Activated CD4-positive, alpha-beta T cell treated with anti-CD3 and anti-CD28 coated beads for 4 hours (primary cell): ENCODE measurements around the gene ACTR6.
"Not testable (repeated sequence)": the region's sequence is repeated elsewhere in the genome, so short reads cannot be mapped to it uniquely, and the experiment has no call there.

Source experiments
- DNase-seq, 2 donors: peaks; one replicate each; pipeline ENCODE4 v3.0.0-alpha.2; 2020

ACTR6 gene

GRCh38 chr12:100200463-100201181 lies at the start of gene ACTR6:
Gene ACTR6, plus strand, starts transcription at chr12:100200815. Its CDS starts 37 bp downstream, at chr12:100200852.
- peak; percentile 94 to 98 for DNase-seq

GRCh38 chr12:100151769-100152168 lies 48.8 kb upstream of the ACTR6 start:
- no peak for DNase-seq

DNA sequence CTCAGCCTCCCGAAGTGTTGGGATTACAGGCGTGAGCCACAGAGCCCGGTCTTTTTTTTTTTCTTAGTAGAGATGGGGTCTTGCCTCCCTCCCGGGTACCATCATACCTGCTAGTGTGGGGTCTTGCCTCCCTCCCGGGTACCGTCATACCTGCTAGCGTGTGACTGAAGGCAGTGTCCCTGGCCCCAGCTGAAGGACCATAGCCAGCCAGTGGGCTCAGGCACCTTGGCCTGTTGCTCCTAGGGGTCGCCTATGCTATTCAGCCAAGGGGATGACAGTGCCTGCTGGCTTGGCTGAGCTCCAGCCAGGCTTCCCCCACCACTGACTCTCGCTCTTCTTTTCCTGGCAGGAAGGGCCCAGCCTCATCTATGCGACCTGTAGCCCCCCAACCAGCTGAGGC lies 47.5 kb upstream of the ACTR6 start:
- no peak for DNase-seq

DNA sequence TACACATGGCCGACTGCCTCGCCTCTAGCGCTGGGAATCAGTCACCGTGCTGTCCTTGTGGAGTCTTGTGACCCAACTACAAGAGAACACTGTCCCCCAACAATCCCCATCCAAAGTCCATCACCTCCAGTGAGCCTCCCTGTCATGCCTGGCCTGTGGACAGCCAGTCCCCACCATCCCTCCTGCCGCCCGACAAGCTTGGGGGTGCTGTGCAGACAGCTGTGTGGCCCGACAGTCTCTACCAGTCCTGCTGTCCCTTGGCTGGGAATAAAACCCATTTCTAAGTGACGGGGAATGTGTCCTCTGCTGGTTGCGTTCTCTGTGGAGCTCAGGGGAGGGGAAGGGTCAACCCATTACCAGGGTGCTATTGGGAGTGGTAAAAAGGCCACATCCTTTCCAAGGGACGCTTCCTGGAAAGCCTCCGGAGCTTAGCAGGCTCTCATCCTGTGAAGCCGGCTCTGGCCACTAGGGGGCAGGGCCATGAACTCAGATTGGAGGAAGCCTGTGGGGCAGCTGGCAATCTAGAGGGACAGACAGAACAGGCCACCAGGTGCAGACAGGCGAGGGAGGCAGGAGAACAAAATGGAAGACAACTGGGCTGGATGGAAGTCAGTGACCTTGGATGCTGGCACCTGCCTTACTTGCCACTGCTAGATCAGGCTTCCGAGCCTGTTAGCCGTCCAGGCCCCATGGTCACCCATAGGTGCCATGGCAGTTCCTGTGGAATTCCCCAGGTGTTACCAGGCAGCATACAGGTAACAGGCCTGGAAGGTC lies 46.0 kb upstream of the ACTR6 start:
- DNase-seq = peak; percentile 60 to 75

DNA sequence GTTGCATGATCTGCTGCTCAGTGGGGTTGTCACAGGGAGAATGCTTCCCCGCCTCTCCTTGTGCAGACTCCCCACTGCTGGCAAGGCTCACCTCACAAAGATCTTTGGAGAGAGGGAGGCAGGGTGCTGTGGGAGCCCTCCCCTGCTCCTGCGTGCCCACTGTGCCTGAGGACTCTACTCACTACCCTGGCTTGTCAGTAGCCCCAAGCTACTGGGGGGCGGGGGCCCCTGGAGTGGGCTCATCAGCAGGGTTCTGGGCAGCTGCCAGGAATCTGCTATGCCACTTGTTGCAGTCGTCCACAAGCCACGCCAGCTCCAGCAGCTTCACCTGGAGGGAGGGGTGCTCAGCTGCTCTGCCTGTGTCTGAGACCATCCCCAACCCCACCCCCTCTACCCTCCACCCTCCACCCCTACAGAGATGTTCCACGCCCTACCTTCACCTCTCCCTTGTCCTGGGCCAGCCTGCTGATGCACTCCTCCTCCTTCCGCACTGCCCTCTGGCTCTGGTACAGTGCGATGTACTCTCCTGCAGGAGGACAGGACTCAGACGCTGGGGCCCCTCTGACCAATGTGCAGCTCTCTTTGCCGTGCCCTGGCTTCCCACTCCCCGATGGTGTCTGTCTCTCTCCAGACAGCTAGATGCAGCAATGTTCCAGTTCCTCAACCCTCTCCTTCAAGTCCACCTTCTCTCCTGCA lies 43.7 kb upstream of the ACTR6 start:
- DNase-seq = no peak

- DNase-seq = no peak
Measured at GRCh38 chr12:100157427-100157821, 43.2 kb upstream of the ACTR6 start.

DNA sequence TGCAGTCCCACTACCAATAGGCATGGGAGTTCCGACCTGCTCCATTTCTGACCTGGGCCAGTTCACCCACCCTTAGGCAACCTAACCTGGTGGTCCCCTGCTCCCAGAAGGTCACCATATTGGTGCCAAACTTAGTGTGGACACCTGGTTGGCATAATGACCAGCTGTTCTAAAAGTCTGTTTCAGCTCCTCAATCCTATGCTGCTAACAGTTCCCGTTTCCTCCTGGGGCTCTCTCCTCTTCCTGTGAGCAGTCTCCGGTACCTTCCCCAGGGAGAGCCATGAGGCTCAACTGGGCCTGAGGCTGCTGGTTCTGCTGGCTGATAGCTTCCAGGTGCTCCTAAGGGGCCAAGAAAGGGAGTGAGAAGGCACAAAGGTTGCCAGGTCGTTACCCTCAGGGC lies 42.1 kb upstream of the ACTR6 start:
- no peak for DNase-seq

- no peak for DNase-seq
Measured at GRCh38 chr12:100159391-100160104, 41.1 kb upstream of the ACTR6 start.

DNA sequence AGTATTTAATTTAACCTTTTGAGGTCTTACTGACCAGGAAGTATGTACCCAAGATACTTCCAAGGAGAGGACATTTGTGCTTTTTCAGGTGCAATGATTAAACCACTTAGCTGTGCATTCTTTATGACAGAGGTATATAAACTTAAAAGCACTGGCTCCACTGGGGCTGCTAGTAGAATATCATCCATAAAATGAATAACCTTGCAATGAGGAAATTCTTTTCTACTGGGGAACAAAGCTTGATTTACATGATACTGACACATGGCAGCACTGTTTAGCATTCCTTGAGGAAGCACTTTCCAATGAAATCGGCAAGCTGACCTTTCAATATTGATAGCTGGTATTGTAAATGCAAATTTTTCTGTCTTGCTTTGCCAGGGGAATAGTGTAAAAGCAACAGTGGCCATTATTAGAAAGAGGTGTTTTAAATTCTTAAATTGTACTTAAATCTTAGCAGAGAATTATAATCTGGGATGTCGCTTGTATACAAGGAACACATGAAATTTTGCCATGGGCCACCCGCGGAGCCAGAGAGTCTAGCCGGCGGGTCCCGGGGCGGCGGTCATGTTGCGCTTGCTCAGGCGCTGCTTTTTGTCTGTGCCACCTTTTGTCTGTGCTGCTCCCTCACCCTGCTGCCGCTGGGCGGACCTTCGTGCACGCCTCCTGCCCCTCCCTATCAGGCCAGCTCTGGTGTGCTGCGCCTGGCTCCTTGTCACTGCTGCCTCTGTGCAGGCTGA lies 37.0 kb upstream of the ACTR6 start:
- DNase-seq = peak; percentile 57 to 61

GRCh38 chr12:100164153-100164704 lies 36.4 kb upstream of the ACTR6 start:
- no peak for DNase-seq

GRCh38 chr12:100165356-100165755 lies 35.3 kb upstream of the ACTR6 start:
- DNase-seq = no peak

- DNase-seq = no peak
Measured at GRCh38 chr12:100166232-100166631, 34.4 kb upstream of the ACTR6 start.

- no peak for DNase-seq
Measured at GRCh38 chr12:100168562-100168961, 32.1 kb upstream of the ACTR6 start.

DNA sequence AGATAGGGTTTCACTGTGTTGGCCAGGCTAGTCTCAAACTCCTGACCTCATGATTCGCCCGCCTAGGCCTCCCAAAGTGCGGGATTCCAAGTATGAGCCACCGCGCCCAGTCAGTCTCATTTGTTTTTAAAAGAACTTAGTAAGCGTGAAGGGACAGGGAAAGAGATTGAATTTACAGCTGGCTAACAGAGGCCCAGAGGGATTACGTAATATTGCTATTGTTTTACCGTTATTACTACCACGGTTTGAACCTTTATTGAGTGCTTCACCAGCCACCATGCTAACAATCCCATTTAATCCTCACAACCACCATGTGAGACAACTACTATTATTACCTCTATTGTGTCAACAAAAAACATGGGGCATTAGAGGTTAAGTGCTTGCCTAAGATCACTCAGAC lies 31.3 kb upstream of the ACTR6 start:
- no peak for DNase-seq

- no peak for DNase-seq
Measured at GRCh38 chr12:100170313-100170858, 30.2 kb upstream of the ACTR6 start.

GRCh38 chr12:100171248-100171647 lies 29.4 kb upstream of the ACTR6 start:
- DNase-seq = no peak

GRCh38 chr12:100173111-100173510 lies 27.5 kb upstream of the ACTR6 start:
- no peak for DNase-seq

DNA sequence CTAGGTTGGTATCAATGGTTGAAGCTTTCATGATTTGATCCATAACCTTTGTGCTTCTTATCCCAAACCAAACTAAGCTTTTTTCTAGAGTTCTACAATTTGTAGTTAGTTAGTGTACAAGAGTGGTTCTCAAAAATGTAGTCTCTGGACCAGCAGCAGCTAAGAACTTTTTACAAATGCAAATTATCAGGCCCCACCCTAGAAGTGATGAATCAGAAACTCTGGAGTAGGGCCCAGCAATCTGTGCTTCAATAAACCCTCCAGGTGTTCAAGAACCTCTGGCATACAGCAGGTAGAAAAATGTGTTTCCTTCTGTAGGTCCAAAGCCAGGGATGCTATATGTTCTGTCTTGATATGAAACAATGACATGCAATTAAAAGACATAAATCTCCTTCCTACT lies 26.1 kb upstream of the ACTR6 start:
- DNase-seq = no peak

- not testable (repeated sequence) for DNase-seq
Measured at GRCh38 chr12:100176493-100176892, 24.1 kb upstream of the ACTR6 start.

GRCh38 chr12:100179252-100179651 lies 21.4 kb upstream of the ACTR6 start:
- no peak for DNase-seq

DNA sequence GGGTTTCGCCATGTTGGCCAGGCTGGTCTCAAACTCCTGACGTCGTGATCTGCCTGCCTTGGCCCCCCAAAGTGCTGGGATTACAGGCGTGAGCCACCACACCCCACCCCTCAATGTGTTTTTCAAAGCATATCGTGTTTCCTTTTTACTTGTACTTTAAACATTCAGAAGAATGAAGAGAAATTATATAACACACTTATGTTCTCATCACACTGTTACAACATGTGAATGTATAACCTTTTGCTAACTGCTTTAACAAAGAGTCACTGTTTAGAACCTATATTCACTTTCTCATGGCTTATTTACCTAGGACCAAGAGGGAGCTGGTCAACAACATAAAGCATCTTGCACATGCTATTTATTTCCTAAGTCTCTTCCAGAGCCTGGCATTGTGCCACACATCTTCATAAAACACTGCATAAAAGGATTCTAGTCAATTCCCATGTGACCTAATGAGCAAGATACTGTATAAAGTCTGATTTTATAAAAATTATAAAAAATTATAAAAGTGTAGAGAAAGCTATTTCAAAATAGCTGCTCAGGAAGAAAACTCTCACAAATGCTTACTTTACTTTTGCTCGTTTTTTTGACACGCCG lies 16.0 kb upstream of the ACTR6 start:
- DNase-seq = no peak
